Effector memory CD8-positive, alpha-beta T cell (primary cell): ENCODE results near the gene TMEM141.
"Not testable (repeated sequence)": the region's sequence is repeated elsewhere in the genome, so short reads cannot be mapped to it uniquely, and the experiment has no call there.

Source experiments
- ATAC-seq: fragments of 150-1000 bp; cut with Tn5 transposase; replicated peaks from 2 replicates; pipeline ENCODE4 v1.10.0; 2021; ENCODE audit warnings: mild to moderate bottlenecking, moderate library complexity
- DNase-seq, 3 experiments: peaks; one replicate each; pipeline ENCODE4 v3.0.0; 2021
- H3K27ac Mint-ChIP-seq, 2 donors: one replicate each; pipeline ENCODE4 v1.8.0; 2022; ENCODE audit warnings: mild to moderate bottlenecking in 2 of 2, mixed read lengths in 2 of 2, moderate library complexity in 2 of 2
- H3K27me3 Mint-ChIP-seq, 2 donors: one replicate each; pipeline ENCODE4 v1.8.0; 2022; ENCODE audit warnings: mixed read lengths in 2 of 2
- H3K36me3 Mint-ChIP-seq: one replicate; pipeline ENCODE4 v1.8.0; 2022; ENCODE audit warnings: mild to moderate bottlenecking, moderate library complexity, mixed read lengths; ENCODE audit not compliant: insufficient read depth
- H3K4me1 Mint-ChIP-seq, 2 donors: one replicate each; pipeline ENCODE4 v1.8.0; 2022; ENCODE audit warnings: low read depth in 2 of 2, mixed read lengths in 2 of 2
- H3K4me3 Mint-ChIP-seq, 2 donors: one replicate each; pipeline ENCODE4 v1.8.0; 2022; ENCODE audit warnings: mild to moderate bottlenecking in 2 of 2, mixed read lengths in 2 of 2, moderate library complexity in 2 of 2
- H3K9me3 Mint-ChIP-seq, 2 donors: one replicate each; pipeline ENCODE4 v1.8.0; 2022; ENCODE audit warnings: mixed read lengths in 2 of 2

TMEM141 gene

GRCh38 chr9:136748666-136749611, 42.2 kb upstream of the TMEM141 start:
- Mint-ChIP-seq H3K27me3 (peaks cover 25 to 66% of the 10 kb centered on the region in 2 donors), H3K4me1 (no peaks in the 10 kb centered on the region), H3K4me3 (no peak overlapping the region), H3K9me3 (peaks cover 2 to 9% of the 10 kb centered on the region in 2 donors), H3K36me3 (no peaks in the 10 kb centered on the region), H3K27ac (no peak overlapping the region)
- DNase-seq (no peak), ATAC-seq (no peak)

DNA sequence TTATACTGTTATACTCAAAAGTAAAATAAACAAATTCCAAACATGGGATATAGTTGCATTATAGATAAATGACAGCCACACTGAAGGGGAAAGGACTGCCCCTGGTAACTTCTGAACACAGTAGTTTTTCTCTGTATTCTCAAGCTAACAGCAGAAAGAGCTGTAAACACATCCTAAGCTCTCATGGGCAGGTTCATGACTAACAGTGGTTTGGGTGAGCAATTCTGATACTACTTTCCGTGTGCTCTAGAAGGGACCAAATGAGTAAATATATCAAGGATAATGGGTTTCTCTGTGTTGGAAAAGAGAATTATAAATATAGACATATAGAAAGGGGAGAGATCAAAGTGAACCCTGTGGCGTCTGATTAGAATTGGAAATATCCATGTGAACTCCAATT, 40.6 kb upstream of the TMEM141 start:
- H3K4me3 Mint-ChIP-seq, result no peak overlapping the region
- no peak for ATAC-seq

GRCh38 chr9:136751244-136751643, 39.9 kb upstream of the TMEM141 start:
- Mint-ChIP-seq H3K9me3 (peaks cover 2 to 9% of the 10 kb centered on the region in 2 donors), H3K27ac (no peak overlapping the region), H3K4me3 (no peak overlapping the region), H3K36me3 (no peaks in the 10 kb centered on the region), H3K27me3 (peaks cover 24 to 58% of the 10 kb centered on the region in 2 donors), H3K4me1 (no peaks in the 10 kb centered on the region)
- ATAC-seq (no peak), DNase-seq (no peak)

More for the DNA sequence above, 40.6 kb upstream of the TMEM141 start:
- H3K36me3 Mint-ChIP-seq, result no peaks in the 10 kb centered on the region
- no peaks in the 10 kb centered on the region for H3K4me1 Mint-ChIP-seq
- no peak for DNase-seq
- H3K27ac Mint-ChIP-seq, result no peak overlapping the region
- peaks cover 2 to 9% of the 10 kb centered on the region in 2 donors for H3K9me3 Mint-ChIP-seq
- peaks cover 24 to 56% of the 10 kb centered on the region in 2 donors for H3K27me3 Mint-ChIP-seq

GRCh38 chr9:136751814-136752213, 39.3 kb upstream of the TMEM141 start:
- H3K27ac Mint-ChIP-seq, result no peak overlapping the region
- H3K27me3 Mint-ChIP-seq, result peaks cover 22 to 61% of the 10 kb centered on the region in 2 donors
- H3K4me3 Mint-ChIP-seq, result no peak overlapping the region
- no peaks in the 10 kb centered on the region for H3K36me3 Mint-ChIP-seq
- H3K4me1 Mint-ChIP-seq, result no peaks in the 10 kb centered on the region
- DNase-seq (no peak), ATAC-seq (no peak)
- H3K9me3 Mint-ChIP-seq, result peaks cover 2 to 9% of the 10 kb centered on the region in 2 donors

- H3K4me1 Mint-ChIP-seq, result no peaks in the 10 kb centered on the region
- ATAC-seq, result no peak
Observed at GRCh38 chr9:136753371-136754058, 37.6 kb upstream of the TMEM141 start.

GRCh38 chr9:136754059-136754572, 37.0 kb upstream of the TMEM141 start:
- Mint-ChIP-seq H3K27ac (no peak overlapping the region), H3K27me3 (peaks cover 5 to 39% of the 10 kb centered on the region in 2 donors), H3K36me3 (no peaks in the 10 kb centered on the region), H3K4me1 (no peaks in the 10 kb centered on the region), H3K4me3 (no peak overlapping the region), H3K9me3 (peaks cover 2 to 9% of the 10 kb centered on the region in 2 donors)
- DNase-seq, result no peak
- no peak for ATAC-seq

More at GRCh38 chr9:136753371-136754058, 37.6 kb upstream of the TMEM141 start:
- H3K4me3 Mint-ChIP-seq, result no peak overlapping the region
- H3K27me3 Mint-ChIP-seq, result peaks cover 5 to 45% of the 10 kb centered on the region in 2 donors
- DNase-seq, result no peak
- H3K36me3 Mint-ChIP-seq, result no peaks in the 10 kb centered on the region
- no peak overlapping the region for H3K27ac Mint-ChIP-seq
- peaks cover 2 to 9% of the 10 kb centered on the region in 2 donors for H3K9me3 Mint-ChIP-seq

DNA sequence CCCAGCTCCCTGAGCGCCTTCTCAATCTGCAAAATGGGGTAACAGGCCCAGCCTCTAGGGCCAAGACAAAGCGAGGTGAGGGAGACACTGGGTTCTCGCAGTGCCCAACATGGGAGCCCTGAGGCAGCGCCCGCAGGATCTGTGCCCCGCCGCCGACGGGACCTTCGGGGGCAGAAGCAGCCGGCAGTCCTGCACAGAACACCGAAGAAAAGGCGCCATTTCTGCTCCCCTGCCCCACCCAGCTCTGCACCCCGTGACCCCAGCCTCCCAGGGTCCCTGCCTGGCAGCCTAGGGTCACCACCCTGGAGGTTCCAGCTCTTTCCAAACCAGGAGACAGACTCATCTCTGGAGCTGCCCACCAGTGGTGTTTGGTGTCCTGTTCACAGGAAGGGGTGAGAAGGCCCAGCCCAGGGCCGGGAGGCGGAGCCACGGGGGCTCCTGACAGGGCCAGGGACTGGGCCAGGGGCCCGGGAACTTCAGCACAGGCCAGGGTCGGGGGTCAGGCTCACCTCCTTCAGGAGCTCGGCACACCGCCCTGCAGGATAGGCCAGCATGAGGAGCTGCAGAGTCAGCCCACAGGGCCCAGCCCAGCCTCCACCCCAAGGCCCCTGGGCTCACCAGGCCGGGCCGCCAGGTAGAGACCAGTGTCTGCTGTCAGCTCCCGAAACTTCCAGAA, 36.4 kb upstream of the TMEM141 start:
- Mint-ChIP-seq H3K4me1 (no peaks in the 10 kb centered on the region), H3K36me3 (no peaks in the 10 kb centered on the region), H3K27me3 (peaks cover 5 to 35% of the 10 kb centered on the region in 2 donors), H3K4me3 (no peak overlapping the region), H3K9me3 (peaks cover 2 to 9% of the 10 kb centered on the region in 2 donors), H3K27ac (no peak overlapping the region)
- DNase-seq (no peak), ATAC-seq (no peak)

DNA sequence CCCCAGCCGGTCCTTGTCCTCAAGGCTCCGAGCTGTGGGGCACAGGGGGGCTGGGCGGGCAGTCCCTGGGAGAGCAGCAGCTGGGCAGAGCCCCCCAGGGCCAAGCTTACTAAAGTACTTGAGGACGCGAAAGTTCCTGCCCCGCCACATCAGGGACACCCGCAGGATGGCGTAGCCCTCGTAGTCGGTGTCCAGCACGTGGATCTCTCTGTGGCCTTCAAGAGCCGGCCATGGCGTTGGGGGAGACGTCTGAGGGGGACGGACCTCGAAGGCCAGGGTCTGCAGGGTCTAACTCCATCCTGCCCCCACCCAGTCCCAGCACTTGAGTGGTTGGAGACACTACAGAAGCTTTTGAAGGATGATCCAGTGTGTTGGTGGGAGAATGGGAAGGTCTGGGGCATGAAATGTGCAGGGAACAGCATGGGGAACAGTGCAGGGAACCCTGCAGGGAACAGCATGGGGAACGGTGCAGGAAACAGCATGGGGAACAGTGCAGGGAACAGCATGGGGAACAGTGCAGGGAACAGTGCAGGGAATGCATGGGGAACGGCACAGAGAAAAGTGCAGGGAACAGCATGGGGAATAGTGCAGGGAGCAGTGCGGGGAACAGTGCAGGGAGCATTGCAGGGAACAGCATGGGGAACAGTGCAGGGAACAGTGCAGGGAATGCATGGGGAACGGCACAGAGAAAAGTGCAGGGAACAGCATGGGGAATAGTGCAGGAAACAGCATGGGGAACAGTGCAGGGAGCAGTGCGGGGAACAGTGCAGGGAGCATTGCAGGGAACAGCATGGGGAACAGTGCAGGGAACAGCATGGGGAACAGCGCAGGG, 35.6 kb upstream of the TMEM141 start:
- not testable (repeated sequence) for H3K9me3 Mint-ChIP-seq, DNase-seq, ATAC-seq, H3K36me3 Mint-ChIP-seq, H3K4me1 Mint-ChIP-seq, H3K27ac Mint-ChIP-seq, H3K4me3 Mint-ChIP-seq
- peaks cover 3 to 35% of the 10 kb centered on the region in 2 donors for H3K27me3 Mint-ChIP-seq

DNA sequence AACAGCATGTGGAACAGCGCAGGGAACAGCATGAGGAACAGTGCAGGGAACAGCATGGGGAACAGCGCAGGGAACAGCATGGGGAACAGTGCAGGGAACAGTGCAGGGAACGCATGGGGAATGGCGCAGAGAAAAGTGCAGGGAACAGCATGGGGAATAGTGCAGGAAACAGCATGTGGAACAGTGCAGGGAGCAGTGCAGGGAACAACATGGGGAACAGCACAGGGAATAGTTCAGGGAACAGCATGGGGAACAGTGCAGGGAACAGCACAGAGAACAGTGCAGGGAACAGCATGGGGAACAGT, 35.1 kb upstream of the TMEM141 start:
- ATAC-seq, result no peak
- Mint-ChIP-seq H3K4me3 (no peak overlapping the region), H3K36me3 (no peaks in the 10 kb centered on the region), H3K27me3 (peaks cover 0 to 35% of the 10 kb centered on the region in 2 donors), H3K4me1 (no peaks in the 10 kb centered on the region), H3K9me3 (peaks cover 2 to 9% of the 10 kb centered on the region in 2 donors), H3K27ac (no peak overlapping the region)
- DNase-seq, result no peak

GRCh38 chr9:136756836-136757235, 34.3 kb upstream of the TMEM141 start:
- H3K27ac Mint-ChIP-seq, result no peak overlapping the region
- no peaks in the 10 kb centered on the region for H3K4me1 Mint-ChIP-seq
- H3K36me3 Mint-ChIP-seq, result no peaks in the 10 kb centered on the region
- ATAC-seq (no peak), DNase-seq (no peak)
- H3K9me3 Mint-ChIP-seq, result peaks cover 2 to 9% of the 10 kb centered on the region in 2 donors
- H3K4me3 Mint-ChIP-seq, result peak overlapping the region in 1 of 2 donors; percentile 27
- peaks cover 0 to 38% of the 10 kb centered on the region in 2 donors for H3K27me3 Mint-ChIP-seq

DNA sequence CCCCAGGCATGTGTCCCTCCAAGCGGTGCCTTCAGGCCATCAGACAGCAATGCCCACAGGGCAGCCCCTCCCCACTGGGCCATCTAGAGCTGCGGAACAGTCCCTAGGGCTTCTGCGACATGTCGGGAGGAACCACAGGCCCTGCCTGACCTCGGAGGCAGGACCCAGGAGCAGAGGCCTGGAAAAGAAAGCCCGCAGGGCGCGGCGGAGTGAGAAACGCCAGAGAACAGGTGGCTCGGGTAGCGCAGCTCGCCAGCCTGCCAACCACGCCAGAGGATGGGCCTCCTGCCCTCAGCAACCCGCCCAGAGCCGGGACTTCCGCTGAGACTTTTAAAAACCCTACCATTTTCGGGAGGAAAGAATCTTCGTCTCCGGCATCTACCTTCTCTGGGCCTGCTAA, 33.8 kb upstream of the TMEM141 start:
- no peaks in the 10 kb centered on the region for H3K4me1 Mint-ChIP-seq
- DNase-seq, result no peak
- no peaks in the 10 kb centered on the region for H3K36me3 Mint-ChIP-seq
- no peak overlapping the region for H3K27ac Mint-ChIP-seq
- peaks cover 2 to 7% of the 10 kb centered on the region in 2 donors for H3K9me3 Mint-ChIP-seq
- H3K4me3 Mint-ChIP-seq, result peak overlapping the region in 1 of 2 donors; percentile 27
- no peak for ATAC-seq
- peaks cover 0 to 38% of the 10 kb centered on the region in 2 donors for H3K27me3 Mint-ChIP-seq

- no peak for DNase-seq
- Mint-ChIP-seq H3K9me3 (peaks cover 0 to 3% of the 10 kb centered on the region in 2 donors), H3K4me3 (no peak overlapping the region), H3K4me1 (no peaks in the 10 kb centered on the region), H3K27me3 (peaks cover 0 to 38% of the 10 kb centered on the region in 2 donors), H3K27ac (no peak overlapping the region), H3K36me3 (no peaks in the 10 kb centered on the region)
- no peak for ATAC-seq
Observed at GRCh38 chr9:136757751-136758140, 33.4 kb upstream of the TMEM141 start.
